LNCAP (cell line): ENCODE data around the gene SLC34A1.

Experiments used
- TF ChIP-seq, protein P1 (sequence below): fragments of 450-650 bp; IDR thresholded peaks from 2 replicates; pipeline ENCODE4 v1.5.1; 2017; ENCODE audit warnings: mild to moderate bottlenecking

The SLC34A1 gene

DNA sequence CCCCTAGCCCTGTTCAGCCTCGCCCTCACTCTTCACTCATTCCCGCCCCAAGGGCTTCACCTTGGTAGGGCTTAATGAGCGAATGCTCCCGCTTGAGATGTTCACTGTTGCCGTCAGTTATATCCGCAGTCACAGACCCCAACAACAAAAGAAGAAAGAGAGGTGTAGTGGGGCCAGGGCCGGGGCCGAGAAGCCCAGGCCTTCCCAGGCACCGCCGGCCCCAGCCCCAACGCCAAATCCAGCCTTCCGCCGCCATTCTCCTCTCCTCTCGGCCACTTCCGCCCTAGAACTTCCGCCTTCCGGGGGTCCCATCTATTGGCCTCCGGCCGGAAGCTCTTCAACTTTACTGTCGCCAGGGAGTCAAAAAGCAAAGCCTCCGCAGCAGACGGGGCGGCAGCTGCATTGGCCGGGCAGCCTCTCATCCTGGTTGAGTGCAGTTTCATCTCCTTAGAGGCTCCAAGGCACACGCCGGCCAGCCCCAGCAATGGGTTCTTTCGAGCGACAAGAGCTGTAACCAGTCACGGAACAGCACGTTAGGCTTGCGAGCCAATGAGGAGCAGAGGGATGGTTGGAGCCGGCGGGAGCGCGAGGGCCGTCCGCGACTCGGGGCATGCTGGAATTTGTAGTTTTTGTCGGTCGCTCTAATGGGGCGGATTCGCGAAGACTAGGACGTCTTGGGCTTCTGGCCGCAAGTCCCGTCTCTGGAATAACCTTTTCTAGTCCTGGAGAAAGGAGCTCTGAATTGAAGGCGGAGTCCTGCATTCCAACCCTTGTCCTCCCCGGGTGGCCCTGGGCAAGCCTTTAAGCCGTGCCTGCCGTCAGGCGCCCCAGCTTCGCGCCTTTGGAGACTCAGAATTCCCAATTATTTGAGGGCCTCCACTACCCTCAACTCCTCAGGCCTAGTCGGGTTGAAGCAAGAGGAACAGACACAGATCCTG, 32.6 kb upstream of the SLC34A1 start, which contains the start of gene LMAN2:
LMAN2 (minus strand) TSS at position 277 of the 938 bp plus-strand sequence; CDS start at position 256, 21 bp downstream.
- TF ChIP-seq, protein P1, sequence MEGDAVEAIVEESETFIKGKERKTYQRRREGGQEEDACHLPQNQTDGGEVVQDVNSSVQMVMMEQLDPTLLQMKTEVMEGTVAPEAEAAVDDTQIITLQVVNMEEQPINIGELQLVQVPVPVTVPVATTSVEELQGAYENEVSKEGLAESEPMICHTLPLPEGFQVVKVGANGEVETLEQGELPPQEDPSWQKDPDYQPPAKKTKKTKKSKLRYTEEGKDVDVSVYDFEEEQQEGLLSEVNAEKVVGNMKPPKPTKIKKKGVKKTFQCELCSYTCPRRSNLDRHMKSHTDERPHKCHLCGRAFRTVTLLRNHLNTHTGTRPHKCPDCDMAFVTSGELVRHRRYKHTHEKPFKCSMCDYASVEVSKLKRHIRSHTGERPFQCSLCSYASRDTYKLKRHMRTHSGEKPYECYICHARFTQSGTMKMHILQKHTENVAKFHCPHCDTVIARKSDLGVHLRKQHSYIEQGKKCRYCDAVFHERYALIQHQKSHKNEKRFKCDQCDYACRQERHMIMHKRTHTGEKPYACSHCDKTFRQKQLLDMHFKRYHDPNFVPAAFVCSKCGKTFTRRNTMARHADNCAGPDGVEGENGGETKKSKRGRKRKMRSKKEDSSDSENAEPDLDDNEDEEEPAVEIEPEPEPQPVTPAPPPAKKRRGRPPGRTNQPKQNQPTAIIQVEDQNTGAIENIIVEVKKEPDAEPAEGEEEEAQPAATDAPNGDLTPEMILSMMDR: no peak

DNA sequence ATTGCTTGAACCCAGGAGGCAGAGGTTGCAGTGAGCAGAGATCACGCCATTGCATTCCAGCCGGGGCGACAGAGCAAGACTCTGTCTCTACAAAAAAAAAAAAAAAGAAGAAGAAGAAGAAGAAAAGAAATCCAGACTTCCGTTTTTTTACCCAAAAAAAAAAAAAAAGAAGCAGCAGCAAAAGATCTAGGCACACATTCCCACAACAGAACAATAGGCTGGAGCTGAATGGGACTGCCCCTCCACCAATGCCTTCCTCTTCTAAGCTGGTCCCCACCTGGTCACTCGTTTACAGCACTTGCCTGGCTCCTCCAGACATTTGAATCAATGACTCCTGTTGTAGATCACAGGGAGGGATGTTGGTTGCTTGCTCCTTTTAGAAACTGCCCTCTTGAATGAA, 31.1 kb upstream of the SLC34A1 start:
- TF ChIP-seq, protein P1: no peak

DNA sequence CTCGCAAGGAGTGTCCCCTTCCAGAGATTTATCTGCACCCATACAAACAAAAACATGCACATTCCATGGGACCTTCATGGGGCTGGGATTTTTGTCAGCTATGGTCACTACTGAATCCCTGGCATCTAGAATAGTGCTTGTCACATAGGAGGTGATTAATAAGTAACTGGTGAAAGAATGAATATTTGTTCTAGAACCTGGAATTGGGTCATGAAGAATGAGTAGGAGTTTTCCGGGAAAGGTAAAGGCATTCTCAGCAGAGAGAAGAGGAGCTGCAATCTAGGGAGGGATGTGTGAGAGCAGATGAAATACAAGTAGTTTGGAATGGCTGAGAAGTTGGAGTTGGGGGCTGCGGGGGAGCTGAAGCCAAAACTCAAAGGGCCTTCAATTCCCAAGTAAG, 30.0 kb upstream of the SLC34A1 start:
- TF ChIP-seq, protein P1: no peak

DNA sequence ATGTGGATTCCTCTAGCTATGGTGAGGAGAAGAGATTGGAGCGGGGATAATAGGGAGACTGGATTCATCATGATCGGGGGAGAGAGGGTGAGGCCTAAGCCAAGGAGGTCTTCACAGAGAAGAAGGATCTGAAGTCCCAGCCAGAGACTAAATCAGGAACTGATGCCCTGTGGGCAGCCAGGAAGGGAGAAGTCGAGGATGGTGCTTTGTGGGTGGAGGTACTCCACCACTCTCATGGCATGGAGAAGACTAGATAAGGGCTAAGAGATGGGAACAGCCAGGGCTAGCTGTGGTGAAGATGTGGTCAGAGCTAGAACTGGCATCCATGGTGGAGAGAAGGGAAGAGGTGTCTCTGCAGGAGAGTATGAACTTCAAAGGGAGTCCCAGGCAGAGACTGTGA, 29.5 kb upstream of the SLC34A1 start:
- TF ChIP-seq, protein P1: no peak

DNA sequence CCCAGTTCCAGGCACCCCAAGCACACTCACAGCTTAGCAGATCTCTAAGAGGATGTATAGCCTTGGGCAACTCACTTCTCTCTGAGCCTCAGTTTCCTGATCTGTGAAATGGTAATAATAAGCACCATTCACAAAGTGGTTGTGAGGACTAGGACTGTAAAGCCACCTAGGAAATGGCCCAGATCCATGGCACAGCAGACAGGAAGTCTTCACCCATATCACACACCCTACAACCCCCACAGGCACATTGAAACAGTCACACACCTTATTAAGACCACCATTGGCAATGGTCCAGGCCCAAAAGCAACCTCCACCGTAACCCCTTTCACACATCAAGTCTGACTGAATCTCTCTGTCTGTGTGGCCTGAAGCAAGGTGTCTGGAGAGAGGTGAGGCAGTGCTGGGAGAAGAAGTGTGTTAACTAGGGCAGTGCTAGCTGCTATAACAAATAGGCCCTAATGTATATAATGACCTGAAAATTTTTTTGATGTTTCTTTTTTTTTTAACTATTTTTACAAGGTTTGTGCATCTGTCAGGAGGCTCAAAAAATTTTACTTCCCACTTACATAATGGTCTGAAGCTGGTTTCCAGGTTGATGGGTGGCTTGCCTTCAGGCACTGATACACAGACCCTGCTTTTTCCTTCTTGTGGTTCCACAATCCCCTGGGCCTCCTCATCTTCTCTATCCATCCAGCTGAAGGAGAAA, 28.9 kb upstream of the SLC34A1 start:
- TF ChIP-seq, protein P1: no peak

DNA sequence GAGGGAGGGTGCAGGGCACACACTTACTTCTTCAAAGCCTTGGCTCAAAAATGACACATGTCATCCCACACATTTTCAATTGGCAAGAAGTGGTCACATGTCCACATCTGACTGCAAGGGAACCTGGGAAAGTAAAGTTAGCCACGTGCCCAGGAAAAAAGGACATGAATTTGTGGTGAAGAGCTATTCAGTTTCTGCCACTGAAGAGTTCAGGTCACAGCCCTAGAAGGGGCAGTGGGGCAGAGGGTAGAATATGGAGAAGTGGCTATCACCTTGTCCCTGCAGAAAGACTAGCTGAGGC, 28.4 kb upstream of the SLC34A1 start:
- TF ChIP-seq, protein P1: no peak

DNA sequence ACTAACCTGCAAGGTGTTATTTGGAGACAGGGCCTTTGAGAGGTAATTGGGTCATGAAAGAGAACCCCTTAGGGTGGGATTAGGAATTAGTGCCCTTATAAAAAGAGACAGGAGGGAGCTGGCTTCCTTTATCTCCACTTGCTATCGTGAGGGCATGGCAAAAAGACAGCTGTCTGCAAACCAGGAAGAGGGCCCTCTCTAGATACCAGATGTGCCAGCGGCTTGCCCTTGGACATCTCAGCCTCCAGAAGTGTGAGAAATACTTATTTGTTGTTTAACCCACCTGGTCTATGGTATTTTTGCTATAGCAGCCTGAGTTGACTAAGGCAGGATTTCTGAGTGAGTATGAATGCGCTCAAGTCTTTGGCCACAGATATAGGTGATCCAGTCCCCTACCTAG, 27.5 kb upstream of the SLC34A1 start:
- TF ChIP-seq, protein P1: no peak
